GM20000 (cell line): ENCODE data around the gene MRTO4.
"Not testable (repeated sequence)": the region's sequence is repeated elsewhere in the genome, so short reads cannot be mapped to it uniquely, and the experiment has no call there.

Experiments
- DNase-seq: peaks from one replicate; pipeline ENCODE4 v3.0.0; 2012; ENCODE audit warnings: low spot score
- CTCF ChIP-seq: IDR thresholded peaks from 2 replicates; pipeline ENCODE4 v1.5.1; 2012; ENCODE audit warnings: mild to moderate bottlenecking, control low read depth; ENCODE audit errors: extremely low read depth, missing control alignments

MRTO4 gene

GRCh38 chr1:19232524-19232846 lies 19.1 kb upstream of the MRTO4 start:
- no peak for TF ChIP-seq CTCF
- no peak for DNase-seq

- TF ChIP-seq CTCF, result no peak
- no peak for DNase-seq
Measured at GRCh38 chr1:19234224-19234623, 17.4 kb upstream of the MRTO4 start.

GRCh38 chr1:19239876-19240275 lies 11.7 kb upstream of the MRTO4 start:
- DNase-seq, result no peak
- TF ChIP-seq CTCF, result no peak

- peak; percentile 79 for DNase-seq
- TF ChIP-seq CTCF, result peak; percentile 98
Measured at GRCh38 chr1:19240673-19241538, 10.7 kb upstream of the MRTO4 start.

- TF ChIP-seq CTCF, result no peak
- no peak for DNase-seq
Measured at GRCh38 chr1:19250629-19251304, 838 bp upstream of the MRTO4 start.

- DNase-seq, result no peak
- no peak for TF ChIP-seq CTCF
Measured at GRCh38 chr1:19254416-19254815, 2.8 kb downstream of the MRTO4 start.

- DNase-seq, result no peak
Measured at GRCh38 chr1:19255288-19255687, 3.7 kb downstream of the MRTO4 start.

GRCh38 chr1:19256301-19256700 lies 4.7 kb downstream of the MRTO4 start:
- not testable (repeated sequence) for DNase-seq

More at GRCh38 chr1:19255288-19255687, 3.7 kb downstream of the MRTO4 start:
- TF ChIP-seq CTCF, result no peak
